ENCODE data around the gene NDUFS8. TPM values are rescaled to one million over a fixed set of nuclear protein-coding genes. Genes with fewer than 3 reads are reported as not detected.
A peak's percentile ranks its signal among the peaks of the same experiment; 100 is the strongest.

The NDUFS8 gene
- total RNA-seq, 4 donors from 2014 or later = 112 to 192 (median 135) TPM

GRCh38 chr11:68032997-68033707 is 2.7 kb downstream of the NDUFS8 start:
- 80% methylated on average over 1 of the region's 29 CpGs; no CpG with 5 or more reads in 1 of the 2 donors for WGBS, 2 donors
- no peak for DNase-seq
- Histone ChIP-seq H3K4me1 (peaks cover 40 to 65% (median 44%) of the 10 kb centered on the region in 3 donors), H3K9me3 (no peaks in the 10 kb centered on the region), H3K27ac (peak overlapping the region in 2 of 4 donors; percentile 13 to 25), H3K36me3 (peaks cover 4 to 49% (median 10%) of the 10 kb centered on the region in 3 donors), H3K4me3 (no peak overlapping the region), H3K27me3 (no peaks in the 10 kb centered on the region)
- TF ChIP-seq POLR2A (IDR thresholded peaks at IDR 0.05) (no peak), CTCF (IDR thresholded peaks at IDR 0.05) (no peak)
- intact Hi-C loops (cut with DNase I) = no loop called here

- Histone ChIP-seq H3K27ac (peak overlapping the region in 1 of 4 donors; percentile 3), H3K4me1 (peaks cover 45 to 70% (median 49%) of the 10 kb centered on the region in 3 donors), H3K9me3 (no peaks in the 10 kb centered on the region), H3K27me3 (no peaks in the 10 kb centered on the region), H3K4me3 (no peak overlapping the region), H3K36me3 (peaks cover 4 to 49% (median 10%) of the 10 kb centered on the region in 3 donors)
- no peak for DNase-seq
- intact Hi-C loops (cut with DNase I) = no loop called here
- no peak for TF ChIP-seq POLR2A (IDR thresholded peaks at IDR 0.05)
- no peak for TF ChIP-seq CTCF (IDR thresholded peaks at IDR 0.05)
- WGBS, 2 donors = 83% methylated on average over 10 of the region's 12 CpGs; no CpG with 5 or more reads in 1 of the 2 donors
Measured at GRCh38 chr11:68033708-68034045, 3.2 kb downstream of the NDUFS8 start.

- H3K4me3 ChIP-seq = no peak overlapping the region
- peaks cover 4 to 49% (median 10%) of the 10 kb centered on the region in 3 donors for H3K36me3 ChIP-seq
- no peaks in the 10 kb centered on the region for H3K9me3 ChIP-seq
- intact Hi-C loops (cut with DNase I) = no loop called here
- 80 to 84% methylated on average over 8 to 13 of the region's 13 CpGs for WGBS, 2 donors
- peaks cover 47 to 75% (median 56%) of the 10 kb centered on the region in 3 donors for H3K4me1 ChIP-seq
- H3K27ac ChIP-seq = peak overlapping the region in 1 of 4 donors; percentile 90
- H3K27me3 ChIP-seq = no peaks in the 10 kb centered on the region
- DNase-seq = no peak
- TF ChIP-seq CTCF (IDR thresholded peaks at IDR 0.05) (no peak), POLR2A (IDR thresholded peaks at IDR 0.05) (no peak)
Measured at GRCh38 chr11:68035266-68035876, 4.9 kb downstream of the NDUFS8 start.

- Histone ChIP-seq H3K36me3 (peaks cover 4 to 49% (median 10%) of the 10 kb centered on the region in 3 donors), H3K27me3 (no peaks in the 10 kb centered on the region), H3K9me3 (no peaks in the 10 kb centered on the region), H3K4me1 (peaks cover 55 to 81% (median 62%) of the 10 kb centered on the region in 3 donors), H3K4me3 (no peak overlapping the region), H3K27ac (peak overlapping the region; percentile 89 to 90 (median 90))
- 78 to 100% methylated on average over 1 to 11 of the region's 27 CpGs for WGBS, 2 donors
- no peak for TF ChIP-seq CTCF (IDR thresholded peaks at IDR 0.05)
- intact Hi-C loops (cut with DNase I) = no loop called here
- DNase-seq = no peak
Measured at GRCh38 chr11:68036141-68036716, 5.7 kb downstream of the NDUFS8 start.

- DNase-seq = no peak
- intact Hi-C loops (cut with DNase I) = no loop called here
- Histone ChIP-seq H3K27me3 (no peaks in the 10 kb centered on the region), H3K27ac (peak overlapping the region; percentile 89 to 90 (median 90)), H3K4me3 (no peak overlapping the region), H3K4me1 (peaks cover 53 to 81% (median 59%) of the 10 kb centered on the region in 3 donors), H3K36me3 (peaks cover 4 to 51% (median 10%) of the 10 kb centered on the region in 3 donors), H3K9me3 (no peaks in the 10 kb centered on the region)
- WGBS, 2 donors = 90% methylated on average over 2 of the region's 14 CpGs; no CpG with 5 or more reads in 1 of the 2 donors
- TF ChIP-seq CTCF (IDR thresholded peaks at IDR 0.05) (no peak), POLR2A (IDR thresholded peaks at IDR 0.05) (peak in 1 of 4 donors; percentile 7)
Measured at GRCh38 chr11:68036717-68037239, 6.3 kb downstream of the NDUFS8 start.
